Esophagus squamous epithelium (tissue), 4 donors: ENCODE measurements around the gene SHLD1.

Experiments
- POLR2A ChIP-seq, 4 donors: fragments of 450-650 bp; IDR thresholded peaks; one replicate each; pipeline ENCODE4 v1.6.1; 2017; ENCODE audit warnings: antibody characterized with exemption in 4 of 4, mild to moderate bottlenecking in 4 of 4, moderate library complexity in 3 of 4
- TF ChIP-seq, protein P1 (sequence below), 6 experiments: fragments of 450-650 bp in 4 of 6; fragments of 200-600 bp in 2 of 6; sonication (generic) in 2 of 6; IDR thresholded peaks; one replicate each; pipeline ENCODE4 v1.5.1; 2016 to 2019; ENCODE audit warnings: antibody characterized with exemption in 6 of 6, mild to moderate bottlenecking in 4 of 6, moderate library complexity in 4 of 6

DNA sequence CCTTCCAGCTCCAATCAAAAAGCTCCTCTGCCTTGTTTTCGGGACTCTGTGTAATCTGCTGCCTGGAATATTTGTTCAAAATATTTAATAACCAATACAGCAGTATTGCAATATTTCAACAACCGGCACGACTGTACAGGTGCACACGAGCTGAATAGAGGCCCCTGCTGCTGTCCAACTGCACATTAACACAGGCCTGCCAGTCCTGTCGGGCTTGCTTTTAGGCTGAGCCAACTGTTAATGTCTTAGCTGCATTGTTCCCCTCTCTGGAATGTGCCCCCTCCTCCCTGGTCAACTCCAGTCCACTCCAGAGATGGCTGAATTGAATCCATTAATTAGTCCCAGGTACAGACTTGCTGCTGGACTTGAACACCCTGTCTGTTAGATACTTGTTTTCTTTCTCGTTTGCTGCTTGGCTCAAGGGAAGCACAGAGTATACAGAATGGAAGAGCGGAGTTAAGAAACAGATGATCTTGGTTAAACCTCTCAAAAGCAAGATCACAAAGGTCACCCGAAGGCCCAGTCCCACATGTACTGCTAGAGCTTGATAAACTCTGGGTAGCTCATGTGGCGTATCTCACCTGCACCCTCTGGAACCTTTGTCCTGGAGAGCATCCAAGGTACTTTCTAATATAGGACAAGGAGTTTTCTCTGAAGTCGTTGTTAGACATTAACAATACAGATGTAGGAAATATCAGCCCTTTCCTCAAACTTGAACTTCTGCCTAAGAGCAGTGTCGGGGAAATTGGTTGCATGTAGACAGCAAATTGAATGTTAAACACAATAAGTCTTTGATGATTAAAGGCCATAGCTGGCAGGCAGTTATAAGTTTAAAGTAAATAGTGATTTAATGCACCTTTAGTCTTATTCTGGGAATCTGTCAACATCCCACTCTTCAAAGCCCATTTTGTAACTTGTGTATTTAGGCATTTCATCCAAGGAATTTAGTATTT lies 31.9 kb downstream of the SHLD1 start:
- TF ChIP-seq, protein P1, sequence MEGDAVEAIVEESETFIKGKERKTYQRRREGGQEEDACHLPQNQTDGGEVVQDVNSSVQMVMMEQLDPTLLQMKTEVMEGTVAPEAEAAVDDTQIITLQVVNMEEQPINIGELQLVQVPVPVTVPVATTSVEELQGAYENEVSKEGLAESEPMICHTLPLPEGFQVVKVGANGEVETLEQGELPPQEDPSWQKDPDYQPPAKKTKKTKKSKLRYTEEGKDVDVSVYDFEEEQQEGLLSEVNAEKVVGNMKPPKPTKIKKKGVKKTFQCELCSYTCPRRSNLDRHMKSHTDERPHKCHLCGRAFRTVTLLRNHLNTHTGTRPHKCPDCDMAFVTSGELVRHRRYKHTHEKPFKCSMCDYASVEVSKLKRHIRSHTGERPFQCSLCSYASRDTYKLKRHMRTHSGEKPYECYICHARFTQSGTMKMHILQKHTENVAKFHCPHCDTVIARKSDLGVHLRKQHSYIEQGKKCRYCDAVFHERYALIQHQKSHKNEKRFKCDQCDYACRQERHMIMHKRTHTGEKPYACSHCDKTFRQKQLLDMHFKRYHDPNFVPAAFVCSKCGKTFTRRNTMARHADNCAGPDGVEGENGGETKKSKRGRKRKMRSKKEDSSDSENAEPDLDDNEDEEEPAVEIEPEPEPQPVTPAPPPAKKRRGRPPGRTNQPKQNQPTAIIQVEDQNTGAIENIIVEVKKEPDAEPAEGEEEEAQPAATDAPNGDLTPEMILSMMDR (IDR thresholded peaks at IDR 0.05), result no peak
- no peak for TF ChIP-seq POLR2A (IDR thresholded peaks at IDR 0.05)
